Natural killer cell (primary cell): Measurements from ENCODE around the gene BACH2. TPM values are rescaled to one million over a fixed set of nuclear protein-coding genes. Genes with fewer than 3 reads are reported as not detected.
A peak's percentile ranks its signal among the peaks of the same experiment; 100 is the strongest.

Experiments used
- ATAC-seq, 3 donors: fragments of 150-1000 bp in 2 of 3; fragments of 200-7000 bp in 1 of 3; cut with Tn5 transposase; 1 replicate in 1 of 3; 2 replicates in 2 of 3; pipeline ENCODE4 v1.10.0; 2021; ENCODE audit warnings: mild to moderate bottlenecking in 2 of 3, moderate library complexity in 2 of 3
- DNase-seq, 2 donors: peaks; one replicate each; pipeline versions ENCODE4 v3.0.0 to v3.0.0-alpha.2; 2013 to 2021; ENCODE audit warnings: mixed read lengths in 1 of 2
- H3K27ac ChIP-seq: one replicate; pipeline ENCODE4 v1.5.1; 2013; ENCODE audit warnings: mild to moderate bottlenecking, low read length
- H3K27me3 ChIP-seq: one replicate; pipeline ENCODE4 v1.6.1; 2013; ENCODE audit warnings: low read length; ENCODE audit not compliant: control insufficient read depth, insufficient read depth
- H3K36me3 ChIP-seq: one replicate; pipeline ENCODE4 v1.6.1; 2013; ENCODE audit warnings: low read length; ENCODE audit not compliant: control insufficient read depth, insufficient read depth
- H3K4me1 ChIP-seq: one replicate; pipeline ENCODE4 v1.6.1; 2013; ENCODE audit warnings: low read length; ENCODE audit not compliant: control insufficient read depth, insufficient read depth
- H3K4me3 ChIP-seq: one replicate; pipeline ENCODE4 v1.5.1; 2013; ENCODE audit warnings: low read length
- H3K9me3 ChIP-seq: one replicate; pipeline ENCODE4 v1.6.1; 2013; ENCODE audit warnings: low read length; ENCODE audit not compliant: control insufficient read depth, insufficient read depth
- H3K27ac Mint-ChIP-seq, 2 donors: one replicate each; pipeline ENCODE4 v1.8.0; 2022; ENCODE audit warnings: mild to moderate bottlenecking in 2 of 2, mixed read lengths in 2 of 2, moderate library complexity in 1 of 2
- H3K27me3 Mint-ChIP-seq, 2 donors: one replicate each; pipeline ENCODE4 v1.8.0; 2022; ENCODE audit warnings: low read depth in 2 of 2, mixed read lengths in 2 of 2
- H3K36me3 Mint-ChIP-seq: one replicate; pipeline ENCODE4 v1.8.0; 2022; ENCODE audit warnings: mixed read lengths
- H3K4me1 Mint-ChIP-seq, 2 donors: one replicate each; pipeline ENCODE4 v1.8.0; 2022; ENCODE audit warnings: mixed read lengths in 2 of 2
- H3K4me3 Mint-ChIP-seq: one replicate; pipeline ENCODE4 v1.8.0; 2022; ENCODE audit warnings: mild to moderate bottlenecking, moderate library complexity, mixed read lengths
- H3K9me3 Mint-ChIP-seq, 2 donors: one replicate each; pipeline ENCODE4 v1.8.0; 2022; ENCODE audit warnings: mixed read lengths in 2 of 2
- CTCF ChIP-seq: fragments of 200-600 bp; IDR thresholded peaks from one replicate; pipeline ENCODE4 v1.8.0; 2022; ENCODE audit warnings: antibody characterized with exemption
- WGBS: methylation state at CpG from one replicate; pipeline ENCODE4 v1.1.7; 2013; ENCODE audit warnings: missing lambda C conversion rate; ENCODE audit not compliant: insufficient coverage; 5-methylcytosine and 5-hydroxymethylcytosine counted together
- intact Hi-C: fragments of 100-400 bp; cut with micrococcal nuclease; formaldehyde crosslinking; loops from one replicate; pipeline ENCODE4 v1.14.2; 2022
- total RNA-seq, 4 donors: library from RNA; stranded (reverse); fragments of 120-200 nt in 1 of 4; gene quantifications; one replicate each; pipeline versions ENCODE4 v1.2.3 to v1.2.4, GENCODE V29; 2013 to 2022

The BACH2 gene
- total RNA-seq, 3 donors from 2014 or later (not counting 1 experiment from before 2014, with no cell fraction given): 32.1 to 37.8 (median 32.7) TPM

- H3K36me3 Mint-ChIP-seq: peaks cover 5% of the 10 kb centered on the region
- H3K27ac ChIP-seq: peak overlapping the region; percentile 57
- H3K4me3 Mint-ChIP-seq: peak overlapping the region; percentile 81
- H3K9me3 Mint-ChIP-seq: no peaks in the 10 kb centered on the region
- peak in 1 of 2 donors; percentile 54 for DNase-seq
- no peaks in the 10 kb centered on the region for H3K27me3 ChIP-seq
- no peaks in the 10 kb centered on the region for H3K27me3 Mint-ChIP-seq
- H3K4me1 Mint-ChIP-seq: peaks cover 49 to 53% of the 10 kb centered on the region in 2 donors
- H3K4me3 ChIP-seq: no peak overlapping the region
- no peaks in the 10 kb centered on the region for H3K9me3 ChIP-seq
- peak overlapping the region; percentile 81 to 87 for H3K27ac Mint-ChIP-seq
- 32% methylated on average over 5 of the region's 6 CpGs for WGBS
- peak; percentile 53 to 60 (median 54) for ATAC-seq
- TF ChIP-seq CTCF: no peak
- intact Hi-C loops: loop anchor here (1.0 to 5.0 kb wide), 4 partner anchors 235 to 445 kb away; partner anchors contain the start of gene BACH2
- peaks cover 49% of the 10 kb centered on the region for H3K4me1 ChIP-seq
- peaks cover 26% of the 10 kb centered on the region for H3K36me3 ChIP-seq
Measured at GRCh38 chr6:89952105-89952671, 344.5 kb downstream of the BACH2 start.

- no peak for TF ChIP-seq CTCF
- no peaks in the 10 kb centered on the region for H3K27me3 ChIP-seq
- peak overlapping the region; percentile 57 for H3K27ac ChIP-seq
- Mint-ChIP-seq H3K27me3 (no peaks in the 10 kb centered on the region), H3K36me3 (peaks cover 5% of the 10 kb centered on the region), H3K27ac (peak overlapping the region; percentile 81 to 87), H3K4me1 (peaks cover 49 to 53% of the 10 kb centered on the region in 2 donors), H3K9me3 (no peaks in the 10 kb centered on the region), H3K4me3 (peak overlapping the region; percentile 81)
- no peaks in the 10 kb centered on the region for H3K9me3 ChIP-seq
- peaks cover 49% of the 10 kb centered on the region for H3K4me1 ChIP-seq
- H3K4me3 ChIP-seq: no peak overlapping the region
- peaks cover 26% of the 10 kb centered on the region for H3K36me3 ChIP-seq
- DNase-seq (no peak), ATAC-seq (no peak)
- WGBS: 98% methylated on average over 15 of the region's 15 CpGs
- intact Hi-C loops: loop anchor here (1.0 to 5.0 kb wide), 4 partner anchors 236 to 446 kb away; partner anchors contain the start of gene BACH2
Measured at GRCh38 chr6:89951574-89952104, 345.0 kb downstream of the BACH2 start.

- DNase-seq: no peak
- no peak for ATAC-seq
- Histone ChIP-seq H3K4me1 (peaks cover 44% of the 10 kb centered on the region), H3K27me3 (no peaks in the 10 kb centered on the region), H3K27ac (no peak overlapping the region), H3K4me3 (no peak overlapping the region), H3K36me3 (peaks cover 26% of the 10 kb centered on the region), H3K9me3 (no peaks in the 10 kb centered on the region)
- peaks cover 49% of the 10 kb centered on the region in 2 donors for H3K4me1 Mint-ChIP-seq
- no peak overlapping the region for H3K4me3 Mint-ChIP-seq
- TF ChIP-seq CTCF: no peak
- intact Hi-C loops: loop anchor here (5.0 kb wide), 3 partner anchors 236 to 446 kb away; partner anchors contain the start of gene BACH2
- no peaks in the 10 kb centered on the region for H3K27me3 Mint-ChIP-seq
- peak overlapping the region; percentile 81 to 87 for H3K27ac Mint-ChIP-seq
- no peaks in the 10 kb centered on the region for H3K9me3 Mint-ChIP-seq
- WGBS: 98% methylated on average over 15 of the region's 15 CpGs
- peaks cover 5% of the 10 kb centered on the region for H3K36me3 Mint-ChIP-seq
Measured at GRCh38 chr6:89950879-89951391, 345.7 kb downstream of the BACH2 start.
